SW 1271 (cell line): ENCODE results near the gene C1orf198.

Source experiments
- DNase-seq, 2 experiments: peaks; one replicate each; lab custom pipeline; 2025; lab: John Stamatoyannopoulos, UW

C1orf198 gene

GRCh38 chr1:230808281-230808872 is 59.9 kb downstream of the C1orf198 start:
- DNase-seq, result no peak

- DNase-seq, result no peak
Measured at GRCh38 chr1:230807561-230808280, 60.6 kb downstream of the C1orf198 start.

DNA sequence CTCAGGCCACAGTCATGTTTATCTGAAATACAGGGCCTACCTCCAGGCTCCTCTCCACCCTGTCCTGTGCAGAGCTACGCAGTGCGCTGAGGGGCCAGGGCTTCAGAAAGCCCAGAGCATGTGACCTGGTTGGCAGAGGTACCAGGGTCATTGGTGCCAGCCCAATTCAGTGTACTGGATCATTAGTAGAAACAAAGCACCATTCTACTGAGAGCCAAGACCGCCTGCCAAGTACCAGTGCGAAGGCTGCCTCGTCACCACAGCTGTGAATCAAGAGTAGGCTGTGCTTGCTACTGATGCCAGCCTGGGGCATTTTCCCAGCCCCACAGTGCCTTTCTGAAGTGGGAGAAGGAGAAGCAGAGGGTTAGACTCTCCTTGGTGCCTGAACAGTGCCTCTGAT is 61.3 kb downstream of the C1orf198 start:
- DNase-seq, result no peak

DNA sequence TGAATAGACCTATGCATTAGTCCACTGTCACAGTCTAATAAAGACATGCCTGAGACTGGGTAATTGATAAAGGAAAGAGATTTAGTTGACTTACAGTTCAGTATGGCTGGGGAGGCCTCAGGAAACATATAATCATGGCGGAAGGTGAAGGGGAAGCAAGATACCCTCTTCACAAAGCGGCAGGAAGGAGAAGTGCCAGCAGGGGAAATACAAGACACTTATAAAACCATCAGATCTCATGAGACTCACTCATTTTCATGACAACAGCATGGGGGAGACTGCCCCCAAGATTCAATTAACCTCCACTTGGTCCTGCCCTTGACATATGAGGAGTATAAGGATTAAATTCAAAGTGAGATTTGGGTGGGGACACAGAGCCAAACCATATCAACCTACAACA is 61.8 kb downstream of the C1orf198 start:
- no peak for DNase-seq

DNA sequence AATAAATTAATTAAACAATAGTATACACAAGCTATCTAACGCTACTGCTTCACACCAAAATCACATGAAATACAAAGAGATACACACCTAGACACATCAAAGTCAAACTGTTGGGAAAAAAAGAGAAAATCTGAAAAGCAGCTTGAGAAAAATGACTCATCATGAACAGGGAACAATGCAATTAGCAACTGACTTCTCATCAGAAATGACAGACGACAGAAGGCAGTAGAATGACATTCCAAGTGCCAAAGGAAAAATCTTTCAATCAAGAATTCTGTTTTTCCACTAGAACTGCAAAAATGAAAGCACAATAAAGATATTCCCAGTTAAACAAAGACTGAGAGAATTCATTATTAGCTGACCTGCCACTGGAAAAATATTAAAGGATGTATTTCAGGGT is 63.9 kb downstream of the C1orf198 start:
- no peak for DNase-seq

DNA sequence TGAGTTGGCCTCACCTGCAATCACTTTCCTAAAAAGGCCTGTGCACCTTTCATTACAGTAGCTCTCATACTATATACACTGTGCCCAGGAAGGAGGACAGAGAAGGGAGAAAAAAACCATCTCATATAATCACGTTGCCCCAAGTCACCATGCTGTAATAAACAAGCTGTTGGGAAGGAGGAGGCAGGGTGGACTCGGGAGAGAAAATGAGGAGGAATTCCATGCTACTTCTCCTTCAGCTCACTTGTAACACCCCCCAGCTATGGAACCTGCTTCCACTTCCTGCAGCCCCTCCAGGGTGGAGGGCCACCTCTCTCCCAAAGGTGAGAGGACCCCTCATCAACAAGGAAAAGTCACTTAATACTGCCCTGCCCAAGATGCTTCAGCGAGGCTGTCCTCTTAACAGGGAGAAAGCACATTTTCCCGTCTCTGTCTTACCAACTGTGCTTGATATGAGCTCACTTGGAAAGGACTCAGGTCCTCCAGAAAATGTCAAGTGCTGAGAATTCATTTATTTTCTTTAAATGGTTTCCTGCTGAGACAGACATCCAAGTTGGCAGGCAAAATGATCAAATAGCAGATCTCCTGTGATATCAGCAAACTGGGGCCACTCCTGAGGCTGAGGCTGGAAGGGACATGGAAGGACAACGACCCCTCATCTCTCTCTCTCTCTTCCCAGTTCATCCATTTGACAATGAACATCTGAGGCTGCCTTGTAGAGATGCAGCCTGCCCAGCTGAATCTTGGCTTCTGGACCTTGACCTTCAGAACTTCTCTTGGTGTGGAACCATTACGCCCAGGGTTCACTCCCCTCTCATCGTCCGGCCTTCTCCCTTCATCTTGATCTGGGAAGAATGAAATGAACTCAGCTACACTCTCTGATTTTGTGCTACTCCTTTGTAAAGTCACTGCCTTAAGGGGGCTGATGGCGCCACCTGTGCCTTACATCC is 67.2 kb downstream of the C1orf198 start:
- DNase-seq, result no peak

- DNase-seq, result no peak
Measured at GRCh38 chr1:230798491-230798890, 69.8 kb downstream of the C1orf198 start.

DNA sequence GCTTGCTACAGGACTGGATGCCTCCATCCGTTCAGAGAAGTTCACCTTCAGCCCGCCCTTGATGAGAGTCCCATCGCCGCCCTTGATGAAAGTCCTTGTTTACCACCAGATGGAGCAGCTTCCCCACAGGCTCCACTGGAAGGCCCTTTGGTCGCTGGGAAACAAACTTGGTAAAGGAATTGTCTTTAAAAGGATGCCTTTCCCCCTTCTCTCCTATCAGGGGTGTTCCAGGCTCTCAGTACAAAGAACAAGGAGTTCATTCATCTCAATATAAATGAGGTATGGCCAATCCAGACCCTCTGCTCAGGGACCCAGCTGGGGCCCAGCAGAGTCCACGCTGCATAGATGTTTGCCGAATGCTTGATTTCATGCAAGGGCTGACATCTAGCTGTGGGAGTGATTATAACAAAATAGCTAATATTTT is 70.4 kb downstream of the C1orf198 start:
- DNase-seq, result peak in 1 of 2 experiments; percentile 28

DNA sequence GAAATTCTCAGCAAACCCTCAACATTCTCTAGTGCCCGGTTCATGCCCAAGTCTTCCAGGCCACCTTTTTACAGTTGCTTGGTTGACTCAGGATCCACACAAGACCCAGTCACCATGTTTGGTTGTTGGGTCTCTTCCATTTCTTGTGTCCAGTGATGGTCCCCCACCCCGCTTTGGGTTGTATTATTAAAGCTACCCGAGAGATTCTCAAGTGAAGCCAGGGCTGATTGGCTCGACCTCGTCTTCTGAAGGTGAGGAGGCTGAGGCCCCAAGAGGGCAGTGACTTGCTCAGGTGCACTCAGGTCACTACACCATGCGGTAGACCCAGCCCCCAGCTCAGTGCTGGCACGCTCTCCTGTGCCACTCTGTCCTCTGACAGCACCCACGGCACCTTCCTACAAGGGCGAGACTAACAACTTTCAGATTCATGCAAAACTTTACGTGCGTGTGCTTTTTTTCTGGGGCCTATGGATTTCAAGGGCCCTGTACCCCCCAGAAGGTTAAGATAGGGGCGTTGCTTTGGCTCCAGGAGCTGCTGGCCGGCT is 70.9 kb downstream of the C1orf198 start:
- no peak for DNase-seq

- no peak for DNase-seq
Measured at GRCh38 chr1:230796626-230797025, 71.7 kb downstream of the C1orf198 start.

GRCh38 chr1:230794871-230795605 is 73.3 kb downstream of the C1orf198 start:
- no peak for DNase-seq

DNA sequence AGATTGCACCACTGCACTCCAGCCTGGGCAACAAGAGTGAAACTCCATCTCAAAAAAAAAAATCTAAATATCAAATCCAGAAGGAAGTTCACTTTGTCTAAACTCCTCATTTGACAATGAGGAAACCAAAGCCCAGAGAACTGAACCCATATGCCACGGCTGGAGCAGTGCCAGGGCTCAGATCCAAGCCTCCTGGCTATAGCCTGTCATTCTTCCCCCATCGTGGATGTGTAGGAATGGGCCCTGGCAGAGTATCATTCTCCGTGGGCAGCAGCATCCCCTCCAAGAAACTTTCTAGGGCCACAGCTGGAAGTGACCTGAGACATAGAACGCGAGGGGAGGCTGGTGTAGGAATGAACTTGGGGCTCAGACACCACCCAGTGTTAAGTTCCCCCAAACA is 73.9 kb downstream of the C1orf198 start:
- no peak for DNase-seq

GRCh38 chr1:230793463-230793745 is 74.9 kb downstream of the C1orf198 start:
- no peak for DNase-seq

DNA sequence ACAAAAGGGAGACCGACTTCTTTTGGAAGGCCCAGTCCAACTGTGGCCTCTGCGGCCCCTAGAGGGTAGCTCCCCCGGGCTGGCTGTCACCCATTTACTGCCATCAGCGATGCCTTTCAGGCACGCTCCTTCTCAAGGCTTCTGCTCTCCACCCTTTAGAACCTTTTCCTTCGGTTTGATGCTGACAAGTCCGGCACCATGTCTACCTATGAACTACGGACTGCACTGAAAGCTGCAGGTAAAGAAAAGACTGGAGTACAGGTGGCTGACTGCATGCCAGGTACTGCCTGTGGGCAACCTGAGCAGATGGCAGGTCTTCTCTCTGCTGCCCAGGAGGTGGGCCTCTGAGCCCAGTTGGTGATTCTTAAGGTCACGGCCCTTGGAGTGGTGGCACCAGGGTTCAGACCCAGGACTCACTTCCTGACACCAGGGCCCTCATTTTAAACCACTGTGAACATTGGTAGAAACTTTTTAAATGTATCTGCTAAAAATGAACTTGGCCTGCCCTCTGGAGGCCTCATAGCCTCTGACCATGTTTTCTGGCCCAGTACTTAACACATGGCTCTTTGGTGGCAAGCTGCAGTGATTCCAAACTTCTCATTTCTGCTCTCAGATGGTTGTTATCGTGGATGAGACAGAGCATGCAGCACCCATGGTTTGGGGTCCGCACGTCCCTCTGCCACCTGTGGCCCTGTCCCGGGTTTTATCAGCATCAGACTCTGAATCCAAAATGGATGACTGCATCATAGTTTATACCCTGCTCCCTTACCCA is 75.4 kb downstream of the C1orf198 start:
- DNase-seq, result no peak

GRCh38 chr1:230791986-230792564 is 76.2 kb downstream of the C1orf198 start:
- no peak for DNase-seq

DNA sequence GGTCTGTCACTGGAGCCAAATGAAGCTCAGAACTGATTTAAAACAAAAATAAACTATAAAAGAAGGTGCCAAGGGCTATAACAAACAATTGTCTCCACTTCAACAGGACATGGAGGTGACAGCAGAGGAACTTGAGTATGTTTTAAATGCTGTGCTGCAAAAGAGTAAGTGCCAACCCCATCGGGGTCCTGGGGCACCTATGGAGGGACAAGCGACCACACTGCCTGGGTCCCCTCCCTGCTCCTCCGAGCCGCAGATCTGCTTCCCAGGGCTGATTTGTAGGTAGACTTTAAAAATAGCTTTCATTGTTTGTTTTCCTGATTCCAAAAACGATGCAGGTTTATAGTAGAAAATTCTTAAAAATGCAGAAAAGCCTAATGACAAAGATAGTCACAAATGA is 78.3 kb downstream of the C1orf198 start:
- DNase-seq, result no peak

GRCh38 chr1:230788561-230789275 is 79.6 kb downstream of the C1orf198 start:
- no peak for DNase-seq

DNA sequence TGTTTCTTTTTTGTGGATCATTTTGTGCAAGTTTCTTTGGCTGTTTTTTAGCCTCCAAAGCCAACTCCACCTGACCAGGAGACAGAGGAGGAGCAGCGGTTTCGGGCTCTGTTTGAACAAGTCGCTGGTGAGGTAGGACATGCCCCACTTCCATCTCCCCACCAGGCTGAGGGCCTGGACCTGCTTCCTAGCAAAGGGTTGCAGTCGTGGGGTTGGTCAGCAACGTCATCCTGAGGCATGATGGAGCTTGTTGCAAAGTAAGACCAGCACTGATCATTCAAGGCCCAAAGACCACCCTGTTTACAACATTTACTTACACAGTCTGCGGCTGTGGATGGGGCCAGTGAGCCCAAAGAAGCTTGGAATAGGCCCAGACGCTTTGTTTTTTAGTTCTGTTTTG is 80.8 kb downstream of the C1orf198 start:
- DNase-seq, result no peak
